NB4 (cell line): ENCODE results near the gene ETFRF1.

Experiments
- DNase-seq: peaks from one replicate; pipeline ENCODE4 v3.0.0; 2010; ENCODE audit warnings: low read depth
- H3K4me3 ChIP-seq: one replicate; pipeline ENCODE4 v1.5.1; 2011; ENCODE audit warnings: mild to moderate bottlenecking, low read depth, low read length, moderate library complexity
- MYC ChIP-seq: IDR thresholded peaks from 2 replicates; pipeline ENCODE4 v1.6.1; 2011; ENCODE audit warnings: low read depth, low read length
- POLR2A ChIP-seq: IDR thresholded peaks from 2 replicates; pipeline ENCODE4 v1.6.1; 2011; ENCODE audit warnings: mild to moderate bottlenecking; ENCODE audit not compliant: insufficient read length; ENCODE audit errors: extremely low read depth
- TF ChIP-seq, protein P1 (sequence below): IDR thresholded peaks from one replicate; pipeline ENCODE4 v1.5.1; 2012; ENCODE audit warnings: low read depth, low read length
- TF ChIP-seq, protein P2 (sequence below): IDR thresholded peaks from 2 replicates; pipeline ENCODE4 v1.6.1; 2011; ENCODE audit warnings: low read depth, low read length

The ETFRF1 gene, protein sequence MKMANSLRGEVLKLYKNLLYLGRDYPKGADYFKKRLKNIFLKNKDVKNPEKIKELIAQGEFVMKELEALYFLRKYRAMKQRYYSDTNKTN

DNA sequence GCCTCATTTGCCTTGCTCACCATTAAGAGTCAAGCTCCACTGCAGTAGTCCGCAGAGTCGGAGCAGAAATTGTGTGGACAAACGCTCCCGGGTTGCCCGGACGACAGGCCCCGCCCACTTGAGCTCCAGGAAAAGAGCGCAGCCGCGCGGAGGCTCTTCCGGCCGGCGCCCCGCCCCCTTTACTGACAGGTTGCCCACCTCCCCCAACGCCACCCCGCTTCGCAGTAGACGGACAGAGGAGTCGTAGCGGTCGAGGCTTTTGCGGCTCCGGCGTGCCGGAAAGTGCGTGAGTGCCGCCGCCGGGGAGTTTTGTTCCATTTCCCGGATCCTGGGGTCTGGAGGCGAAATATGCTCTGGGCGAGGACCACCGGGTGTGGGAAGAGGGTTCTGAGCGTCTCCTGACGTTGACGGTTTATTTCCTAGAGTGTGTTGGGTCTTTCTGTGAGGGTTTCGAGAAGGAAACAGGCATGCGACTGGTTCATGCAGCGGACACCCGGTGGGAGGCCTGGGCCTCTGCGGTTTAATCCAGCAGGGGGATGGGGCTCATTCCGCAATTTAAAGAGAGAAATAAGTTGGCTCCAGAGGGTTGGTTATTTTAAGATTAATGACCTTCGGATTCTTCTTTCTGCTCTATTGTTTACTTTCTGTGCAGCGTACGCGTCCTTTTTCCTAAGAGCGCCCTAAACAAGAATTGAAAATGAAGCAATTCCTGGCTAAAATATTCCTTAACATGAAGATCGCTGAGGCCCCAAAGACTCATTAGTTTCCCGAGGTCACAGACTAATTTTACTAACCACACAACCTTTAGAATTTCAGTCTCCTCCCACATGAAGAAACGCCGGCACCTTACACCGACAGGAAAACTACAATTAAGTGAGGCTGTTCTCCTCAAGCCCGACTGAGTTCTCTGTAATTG, at the start of gene ETFRF1, which contains the start of gene DNAI7:
Gene ETFRF1 (plus strand): TSS at position 182 of the 916 bp plus-strand sequence. CDS start 8,720 bp downstream, outside the sequence.
Gene DNAI7 (minus strand): TSS at position 105 of the 916 bp plus-strand sequence. CDS start 82 bp downstream, at position 23.
- TF ChIP-seq, protein P1, sequence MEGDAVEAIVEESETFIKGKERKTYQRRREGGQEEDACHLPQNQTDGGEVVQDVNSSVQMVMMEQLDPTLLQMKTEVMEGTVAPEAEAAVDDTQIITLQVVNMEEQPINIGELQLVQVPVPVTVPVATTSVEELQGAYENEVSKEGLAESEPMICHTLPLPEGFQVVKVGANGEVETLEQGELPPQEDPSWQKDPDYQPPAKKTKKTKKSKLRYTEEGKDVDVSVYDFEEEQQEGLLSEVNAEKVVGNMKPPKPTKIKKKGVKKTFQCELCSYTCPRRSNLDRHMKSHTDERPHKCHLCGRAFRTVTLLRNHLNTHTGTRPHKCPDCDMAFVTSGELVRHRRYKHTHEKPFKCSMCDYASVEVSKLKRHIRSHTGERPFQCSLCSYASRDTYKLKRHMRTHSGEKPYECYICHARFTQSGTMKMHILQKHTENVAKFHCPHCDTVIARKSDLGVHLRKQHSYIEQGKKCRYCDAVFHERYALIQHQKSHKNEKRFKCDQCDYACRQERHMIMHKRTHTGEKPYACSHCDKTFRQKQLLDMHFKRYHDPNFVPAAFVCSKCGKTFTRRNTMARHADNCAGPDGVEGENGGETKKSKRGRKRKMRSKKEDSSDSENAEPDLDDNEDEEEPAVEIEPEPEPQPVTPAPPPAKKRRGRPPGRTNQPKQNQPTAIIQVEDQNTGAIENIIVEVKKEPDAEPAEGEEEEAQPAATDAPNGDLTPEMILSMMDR, result no peak
- no peak; the same call in none of the 2 replicates for TF ChIP-seq MYC
- peak; percentile 97 for TF ChIP-seq POLR2A
- TF ChIP-seq, protein P2, sequence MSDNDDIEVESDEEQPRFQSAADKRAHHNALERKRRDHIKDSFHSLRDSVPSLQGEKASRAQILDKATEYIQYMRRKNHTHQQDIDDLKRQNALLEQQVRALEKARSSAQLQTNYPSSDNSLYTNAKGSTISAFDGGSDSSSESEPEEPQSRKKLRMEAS, result peak; percentile 60
- H3K4me3 ChIP-seq, result peak within 1 kb of the TSS; percentile 83
- peak; percentile 100 for DNase-seq

DNA sequence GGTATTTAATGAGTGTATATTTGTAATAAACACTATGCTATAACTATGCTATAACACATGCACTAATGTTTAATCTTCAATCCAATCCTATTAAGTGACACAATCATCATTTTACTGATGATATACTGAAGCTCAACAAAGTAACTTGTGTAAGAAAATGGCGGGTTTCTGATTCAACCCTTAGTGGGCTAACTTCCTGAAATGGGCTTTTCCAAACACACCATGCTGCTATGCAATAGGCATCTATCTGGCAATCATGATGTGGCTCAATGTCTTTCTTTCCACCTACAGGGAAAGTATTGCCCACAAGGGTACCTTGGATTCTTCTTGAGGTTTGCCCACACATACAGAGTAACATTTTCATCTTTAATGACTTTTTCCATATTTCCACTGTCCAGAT, 48.4 kb upstream of the ETFRF1 start:
- no peak for DNase-seq
- H3K4me3 ChIP-seq, result no peak overlapping the region
- TF ChIP-seq, protein P1, result no peak

DNA sequence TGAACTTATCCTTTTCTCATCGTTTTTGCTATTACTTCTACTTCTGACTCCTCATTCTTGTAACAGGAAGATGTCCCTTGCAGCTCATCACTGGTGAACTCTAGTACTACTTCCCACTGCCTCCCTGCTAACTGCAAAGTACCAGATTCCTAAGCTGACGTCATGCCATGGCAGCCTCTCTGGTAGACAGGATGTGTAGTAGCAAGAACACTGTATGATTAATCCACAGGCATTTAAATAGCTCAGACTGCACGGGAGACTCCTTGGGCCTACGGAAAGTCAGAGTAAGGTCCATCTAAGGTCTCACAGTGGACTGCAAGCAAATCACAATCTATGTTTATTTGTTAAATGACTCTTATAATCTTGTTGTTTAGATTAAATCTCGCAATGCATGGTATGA, 43.6 kb upstream of the ETFRF1 start:
- TF ChIP-seq POLR2A, result no peak
- TF ChIP-seq MYC, result no peak
- TF ChIP-seq, protein P1, result no peak
- peak; percentile 24 for DNase-seq
- H3K4me3 ChIP-seq, result no peak overlapping the region

DNA sequence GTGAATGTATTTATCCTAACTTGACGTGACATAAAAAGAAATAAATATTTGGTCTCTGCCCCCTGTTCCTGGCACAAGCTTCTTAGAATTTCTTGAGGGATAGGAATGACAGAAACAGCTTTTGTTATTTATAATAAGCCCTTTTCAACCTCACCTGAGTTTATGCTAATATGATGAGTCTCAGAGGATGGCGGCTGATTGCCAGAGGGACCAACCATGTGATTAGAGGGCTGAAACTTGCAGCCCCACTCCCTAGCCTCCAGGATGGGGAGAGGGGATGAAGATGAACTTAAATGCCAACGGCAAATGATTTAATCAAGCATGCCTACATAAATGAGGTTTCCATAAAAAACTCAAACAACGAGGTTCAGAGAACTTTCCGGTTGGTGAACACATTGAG, 43.0 kb upstream of the ETFRF1 start:
- TF ChIP-seq, protein P1, result no peak
- TF ChIP-seq POLR2A (no peak), MYC (no peak)
- TF ChIP-seq, protein P2, result no peak
- no peak for DNase-seq
- no peak overlapping the region for H3K4me3 ChIP-seq

DNA sequence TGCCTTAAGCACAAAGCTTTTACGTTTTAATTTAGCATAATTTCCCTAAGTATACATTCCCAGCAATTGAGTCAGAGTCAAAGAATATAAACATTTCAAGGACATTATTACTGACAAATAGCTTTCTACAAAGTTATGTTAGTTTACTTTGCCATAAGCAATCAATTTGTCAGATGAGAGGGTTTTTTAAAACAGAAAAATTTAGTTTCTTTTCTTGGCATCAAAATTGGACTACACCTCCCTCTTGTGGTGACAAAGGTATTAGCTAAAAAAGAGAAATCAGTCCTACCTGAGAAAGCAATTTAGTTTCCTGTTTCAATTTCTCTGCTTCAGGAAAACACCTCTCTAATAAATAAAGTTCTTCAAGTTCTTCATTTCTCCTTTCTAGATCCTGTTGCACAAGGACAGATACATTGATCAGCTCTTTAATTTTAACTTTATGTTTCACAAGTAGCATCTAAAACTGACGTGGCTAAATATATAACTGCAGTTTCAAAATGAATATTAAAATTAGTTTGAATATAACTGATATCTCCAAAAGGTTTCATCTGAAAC, 39.9 kb upstream of the ETFRF1 start:
- H3K4me3 ChIP-seq, result no peak overlapping the region
- DNase-seq, result peak; percentile 65
- no peak for TF ChIP-seq POLR2A
- 0 out of 2 replicates have a peak, but pooled peaks have one; percentile 13 for TF ChIP-seq MYC
- TF ChIP-seq, protein P1, result peak; percentile 91
- TF ChIP-seq, protein P2, result no peak
